GM12878 (cell line): Measurements from ENCODE around the gene PLAGL1. TPM values are rescaled to one million over a fixed set of nuclear protein-coding genes. Genes with fewer than 3 reads are reported as not detected.

ENCODE experiments used
- ATAC-seq: fragments of 200-7000 bp; cut with Tn5 transposase; 3 replicates; pipeline ENCODE4 v1.9.1; 2020; ENCODE audit warnings: mild to moderate bottlenecking, moderate library complexity
- BruUV-seq: library from RNA; stranded (reverse); fragments of 400-500 nt; replicated peaks from 2 replicates; lab custom pipeline; 2021; lab: Mats Ljungman, UMichigan
- CTCF ChIA-PET: fragments of 300-600 bp; sonication (Branson Sonifier 250); formaldehyde crosslinking; extraction: SDS; loops from one replicate; lab custom pipeline; 2021; ENCODE audit warnings: inconsistent platforms; lab: Yijun Ruan, JAX
- POLR2A ChIA-PET: fragments of 350-600 bp; formaldehyde crosslinking; extraction: SDS; loops from one replicate; lab custom pipeline; 2021; ENCODE audit warnings: inconsistent platforms; lab: Charles Lee
- RAD21 ChIA-PET: fragments of 300-600 bp; sonication (Branson Sonifier 250); formaldehyde crosslinking; loops from one replicate; lab custom pipeline; 2023; ENCODE audit warnings: antibody characterized with exemption; ENCODE audit not compliant: unreplicated experiment; lab: Charles Lee
- SMC1A ChIA-PET: fragments of 300-600 bp; sonication (Branson Sonifier 250); formaldehyde crosslinking; loops from one replicate; lab custom pipeline; 2023; ENCODE audit not compliant: unreplicated experiment, uncharacterized antibody; lab: Charles Lee
- DNase-seq: peaks from one replicate; pipeline ENCODE4 v3.0.0-alpha.2; 2011; ENCODE audit warnings: low read depth, low spot score
- FAIRE-seq: peaks from 3 replicates; lab custom pipeline; 2011; peaks lifted over from hg19 to GRCh38; lab: Jason Lieb, UNC
- H2AFZ ChIP-seq: 2 replicates; pipeline ENCODE4 v1.6.0; 2011; ENCODE audit warnings: low read depth, low read length, control low read depth; ENCODE audit not compliant: control insufficient read depth
- H3K27ac ChIP-seq: 2 replicates; pipeline ENCODE4 v1.5.1; 2011; ENCODE audit warnings: control low read depth; ENCODE audit not compliant: control insufficient read depth, insufficient read depth
- H3K27me3 ChIP-seq, 2 experiments: replicated peaks in 1 of 2; 2 replicates each; pipeline versions ENCODE4 v1.6.0 to v1.6.1; 2011; ENCODE audit warnings: low read length in 1 of 2; ENCODE audit not compliant: control insufficient read depth in 2 of 2, insufficient read depth in 2 of 2
- H3K36me3 ChIP-seq, 2 experiments: 2 replicates each; pipeline ENCODE4 v1.5.1; 2011; ENCODE audit warnings: low read length in 1 of 2; ENCODE audit not compliant: control insufficient read depth in 2 of 2, insufficient read depth in 2 of 2
- H3K4me1 ChIP-seq: 2 replicates; pipeline ENCODE4 v1.6.1; 2011; ENCODE audit warnings: mild to moderate bottlenecking, low read length, moderate library complexity, mixed read lengths; ENCODE audit not compliant: control insufficient read depth, insufficient read depth
- H3K4me2 ChIP-seq: 2 replicates; pipeline ENCODE4 v1.6.0; 2011; ENCODE audit warnings: control low read depth; ENCODE audit not compliant: control insufficient read depth, insufficient read depth
- H3K4me3 ChIP-seq: fragments of 200-600 bp; sonication (generic); 2 replicates; pipeline ENCODE4 v1.5.1; 2016
- H3K79me2 ChIP-seq: 2 replicates; pipeline ENCODE4 v1.6.0; 2011; ENCODE audit warnings: low read length; ENCODE audit not compliant: control insufficient read depth, insufficient read depth
- H3K9ac ChIP-seq: 2 replicates; pipeline ENCODE4 v1.8.0; 2011; ENCODE audit warnings: low read length, control low read depth, mixed read lengths; ENCODE audit not compliant: control insufficient read depth, insufficient read depth
- H3K9me3 ChIP-seq: replicated peaks from 3 replicates; pipeline ENCODE4 v1.5.1; 2011; ENCODE audit warnings: mild to moderate bottlenecking, low read length; ENCODE audit not compliant: control insufficient read depth, insufficient read depth
- H4K20me1 ChIP-seq: 2 replicates; pipeline ENCODE4 v1.6.0; 2011; ENCODE audit not compliant: control insufficient read depth, insufficient read depth
- BCL11A ChIP-seq: IDR thresholded peaks from 2 replicates; pipeline ENCODE4 v1.6.1; 2011; ENCODE audit warnings: low read depth, low read length
- DPF2 ChIP-seq: fragments of 450-650 bp; IDR thresholded peaks from 2 replicates; pipeline ENCODE4 v1.6.1; 2017; ENCODE audit warnings: mild to moderate bottlenecking
- MXI1 ChIP-seq: fragments of 150-350 bp; IDR thresholded peaks from 2 replicates; pipeline ENCODE4 v1.6.1; 2011; ENCODE audit warnings: low read depth, mild to moderate bottlenecking, inconsistent platforms, low read length, improper control_type of control experiment
- MYC ChIP-seq: IDR thresholded peaks from 2 replicates; pipeline ENCODE4 v1.6.1; 2011; ENCODE audit warnings: mild to moderate bottlenecking, low read length, moderate library complexity, inconsistent platforms; ENCODE audit not compliant: insufficient read depth, insufficient replicate concordance, insufficient read length, severe bottlenecking
- NFXL1 ChIP-seq: fragments of 450-650 bp; IDR thresholded peaks from 2 replicates; pipeline ENCODE4 v1.6.1; 2017; ENCODE audit warnings: antibody characterized with exemption, mild to moderate bottlenecking, borderline replicate concordance
- POLR2AphosphoS5 ChIP-seq: IDR thresholded peaks from 2 replicates; pipeline ENCODE4 v1.6.1; 2011; ENCODE audit warnings: mild to moderate bottlenecking, low read length, inconsistent platforms
- SMARCA5 ChIP-seq: fragments of 450-650 bp; IDR thresholded peaks from 2 replicates; pipeline ENCODE4 v1.6.1; 2017; ENCODE audit warnings: mild to moderate bottlenecking
- WGBS: methylation state at CpG from one replicate; pipeline ENCODE4 v1.1.6; 2016; ENCODE audit warnings: low lambda C conversion rate; ENCODE audit not compliant: insufficient replicate concordance, insufficient coverage; ENCODE audit errors: missing lambda C conversion rate; 5-methylcytosine and 5-hydroxymethylcytosine counted together
- in situ Hi-C: fragments of 300-500 bp; cut with MboI; formaldehyde crosslinking; loops from 9 replicates; pipeline ENCODE4 v1.14.3; 2018; ENCODE audit warnings: mixed read lengths
- intact Hi-C: fragments of 100-400 bp; cut with micrococcal nuclease; formaldehyde crosslinking; loops from one replicate; pipeline ENCODE4 v1.14.2; 2022; ENCODE audit not compliant: unreplicated experiment
- polyA plus RNA-seq, 11 experiments: library from polyadenylated mRNA; depleted of rRNA in 4 of 11; unstranded in 6 of 11; stranded (reverse) in 5 of 11; fragments of >200 nt; fragmentation: Nextera tagmentation in 4 of 11; fragmentation: Illumina TruSeq in 1 of 11; extraction: Ambion mirVana in 4 of 11; extraction: Trizol in 1 of 11; gene quantifications; 1 replicate in 1 of 11; 2 replicates in 10 of 11; pipeline versions ENCODE4 v1.2.1 to v1.2.3, GENCODE V29; 2011 to 2016; ENCODE audit warnings: inconsistent platforms in 2 of 11, missing spikeins in 2 of 11, low read depth in 1 of 11
- total RNA-seq, 4 experiments: library from RNA; depleted of rRNA in 3 of 4; stranded (reverse); fragments of >200 nt in 3 of 4; fragmentation: Illumina TruSeq in 1 of 4; extraction: Trizol in 1 of 4; gene quantifications; 2 replicates each; pipeline versions ENCODE4 v1.2.1 to v1.2.3, GENCODE V29; 2013 to 2021
- TF ChIP-seq, protein P1 (sequence below): IDR thresholded peaks from 2 replicates; pipeline ENCODE4 v1.6.1; 2011; ENCODE audit warnings: borderline replicate concordance, low read depth, mild to moderate bottlenecking, moderate library complexity, low read length; ENCODE audit not compliant: insufficient read depth, poor library complexity, severe bottlenecking

Gene PLAGL1
- total and polyA plus RNA-seq, 10 of the 15 experiments (the other 5 are each of a cell fraction or from before 2014, with no cell fraction given), result 2.6 to 19.1 (median 5.7) TPM

DNA sequence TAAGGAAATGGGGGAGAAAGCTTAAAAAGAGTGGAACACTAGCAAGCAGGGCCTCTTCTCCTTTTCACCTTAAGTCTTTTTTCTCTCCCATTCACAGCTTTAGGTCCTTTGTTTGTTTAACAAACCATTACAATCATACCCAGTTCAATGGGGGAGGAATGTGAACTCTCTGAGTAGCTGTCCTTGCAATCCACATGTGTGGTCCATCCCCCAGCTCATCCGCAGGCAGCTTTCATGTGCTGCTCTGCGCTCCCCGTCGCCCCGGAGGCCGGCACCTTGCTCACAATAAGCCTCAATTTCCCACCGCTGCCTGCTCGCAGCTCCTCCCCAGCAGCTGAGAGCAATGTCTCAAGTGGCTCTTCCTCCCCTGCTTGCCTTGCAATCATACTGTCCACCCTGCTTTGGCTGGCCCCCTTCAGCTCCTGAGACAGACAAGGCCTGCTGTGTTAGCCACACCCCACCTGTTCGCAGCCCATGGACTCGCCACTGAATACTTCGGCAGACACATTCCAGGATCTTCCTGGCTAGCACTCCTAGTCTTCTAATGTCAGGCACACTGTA, 49.1 kb downstream of the PLAGL1 start:
- DNase-seq (no peak), FAIRE-seq (no peak), ATAC-seq (no peak)
- SMC1A ChIA-PET, result no interaction called here
- BruUV-seq, result no TSS peak
- H3K27ac ChIP-seq, result no peak overlapping the region
- no peak overlapping the region for H3K4me2 ChIP-seq
- H2AFZ ChIP-seq, result no peak overlapping the region
- H4K20me1 ChIP-seq, result no peaks in the 10 kb centered on the region
- 98% methylated on average over 11 of the region's 11 CpGs for WGBS
- no peaks in the 10 kb centered on the region for H3K36me3 ChIP-seq
- no peaks in the 10 kb centered on the region for H3K27me3 ChIP-seq
- no peak overlapping the region for H3K9ac ChIP-seq
- POLR2A ChIA-PET, result interaction anchor here (0.6 to 1.4 kb wide), 2 partner anchors 18 to 19 kb away, joined by 4 read pairs; no protein-coding TSS in a partner anchor
- H3K79me2 ChIP-seq, result no peaks in the 10 kb centered on the region
- in situ Hi-C loops, result no loop called here
- TF ChIP-seq BCL11A (no peak), MXI1 (no peak), POLR2AphosphoS5 (no peak), NFXL1 (no peak)
- RAD21 ChIA-PET, result interaction anchor here (2.6 kb wide), 1 partner anchor 19 kb away, joined by 5 read pairs; no protein-coding TSS in a partner anchor
- H3K4me3 ChIP-seq, result no peak overlapping the region
- no peaks in the 10 kb centered on the region; the same call in 1 of the 2 replicates for H3K4me1 ChIP-seq
- intact Hi-C loops, result no loop called here
- CTCF ChIA-PET, result interaction anchor here (1.1 to 3.1 kb wide), 5 partner anchors 17 to 383 kb away, joined by 3 to 15 read pairs (median 5); no protein-coding TSS in a partner anchor
- H3K9me3 ChIP-seq, result no peaks in the 10 kb centered on the region

DNA sequence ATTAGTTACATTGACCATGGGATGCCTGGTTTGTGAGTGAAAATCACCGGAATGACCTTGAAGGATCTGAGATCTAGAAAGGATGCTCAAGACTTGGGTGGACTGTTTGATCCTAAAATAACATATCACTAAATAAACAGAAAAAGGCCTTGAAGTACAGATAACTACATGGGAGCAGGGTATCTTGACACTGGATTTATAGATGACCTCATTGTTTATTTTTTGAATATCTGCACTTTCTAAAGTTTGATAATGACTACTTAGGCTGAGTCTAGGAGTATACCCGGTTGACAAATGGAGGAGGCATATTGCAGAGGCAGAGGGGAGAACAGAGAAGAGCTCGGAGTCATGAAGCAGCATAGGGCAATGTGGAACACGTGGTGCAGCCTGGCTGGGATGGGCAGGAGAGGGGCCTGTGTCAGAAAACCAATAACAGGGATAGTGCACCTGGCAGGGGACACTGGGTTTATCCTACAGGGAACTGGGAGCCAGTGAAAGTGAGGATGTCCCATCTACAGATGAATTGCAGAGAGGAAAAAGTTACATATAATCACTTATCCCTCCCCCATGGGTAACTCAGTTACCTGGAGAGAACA, 50.3 kb downstream of the PLAGL1 start:
- POLR2A ChIA-PET, result interaction anchor here (1.4 kb wide), 1 partner anchor 18 kb away, joined by 4 read pairs; no protein-coding TSS in a partner anchor
- ATAC-seq (no peak), FAIRE-seq (no peak), DNase-seq (no peak)
- TF ChIP-seq POLR2AphosphoS5 (no peak), DPF2 (no peak), SMARCA5 (no peak), MYC (no peak), NFXL1 (no peak)
- TF ChIP-seq, protein P1, sequence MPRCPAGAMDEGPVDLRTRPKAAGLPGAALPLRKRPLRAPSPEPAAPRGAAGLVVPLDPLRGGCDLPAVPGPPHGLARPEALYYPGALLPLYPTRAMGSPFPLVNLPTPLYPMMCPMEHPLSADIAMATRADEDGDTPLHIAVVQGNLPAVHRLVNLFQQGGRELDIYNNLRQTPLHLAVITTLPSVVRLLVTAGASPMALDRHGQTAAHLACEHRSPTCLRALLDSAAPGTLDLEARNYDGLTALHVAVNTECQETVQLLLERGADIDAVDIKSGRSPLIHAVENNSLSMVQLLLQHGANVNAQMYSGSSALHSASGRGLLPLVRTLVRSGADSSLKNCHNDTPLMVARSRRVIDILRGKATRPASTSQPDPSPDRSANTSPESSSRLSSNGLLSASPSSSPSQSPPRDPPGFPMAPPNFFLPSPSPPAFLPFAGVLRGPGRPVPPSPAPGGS, result no peak
- no peaks in the 10 kb centered on the region for H3K79me2 ChIP-seq
- BruUV-seq, result no TSS peak
- H4K20me1 ChIP-seq, result no peaks in the 10 kb centered on the region
- no peaks in the 10 kb centered on the region for H3K36me3 ChIP-seq
- in situ Hi-C loops, result no loop called here
- no peaks in the 10 kb centered on the region for H3K9me3 ChIP-seq
- RAD21 ChIA-PET, result interaction anchor here (2.6 kb wide), 1 partner anchor 18 kb away, joined by 5 read pairs; no protein-coding TSS in a partner anchor
- SMC1A ChIA-PET, result no interaction called here
- CTCF ChIA-PET, result interaction anchor here (1.0 to 3.1 kb wide), 5 partner anchors 16 to 382 kb away, joined by 3 to 15 read pairs (median 5); no protein-coding TSS in a partner anchor
- intact Hi-C loops, result no loop called here
- H3K9ac ChIP-seq, result no peak overlapping the region
- no peak overlapping the region for H3K27ac ChIP-seq
- 72% methylated on average over 4 of the region's 4 CpGs for WGBS
- H3K4me1 ChIP-seq, result no peaks in the 10 kb centered on the region; the same call in 1 of the 2 replicates
- no peak overlapping the region for H3K4me3 ChIP-seq
- H3K4me2 ChIP-seq, result no peak overlapping the region
- no peak overlapping the region for H2AFZ ChIP-seq
- H3K27me3 ChIP-seq, result no peaks in the 10 kb centered on the region
